Stimulated activated CD4-positive, alpha-beta T cell treated with anti-CD3 and anti-CD28 coated beads, Interleukin-1b, Interleukin-23, amount 100 ng/mL, for 48 hours (primary cell): ENCODE data around the gene MYOCD.

Source experiments
- DNase-seq: peaks from one replicate; pipeline ENCODE4 v3.0.0-alpha.2; 2020

MYOCD gene

DNA sequence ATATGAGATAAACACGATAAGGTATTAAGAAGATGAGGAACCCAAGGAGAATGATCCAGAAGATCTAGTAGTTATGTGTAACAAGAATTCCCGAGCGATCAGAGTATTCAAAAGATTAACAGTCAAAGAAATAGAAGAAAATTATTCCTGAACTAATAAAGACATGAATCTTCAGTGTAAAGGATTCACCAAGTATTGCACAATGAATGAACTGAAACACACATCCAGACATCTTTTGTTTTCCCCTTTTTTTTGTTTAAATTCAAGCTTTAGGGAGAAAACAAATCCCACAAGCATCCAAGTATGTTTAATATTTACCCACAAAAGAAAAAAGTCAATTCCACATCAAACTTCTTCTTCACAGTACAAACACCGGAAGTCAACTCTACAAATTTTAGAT lies 23.7 kb upstream of the MYOCD start:
- DNase-seq = no peak

GRCh38 chr17:12643822-12644221 lies 21.9 kb upstream of the MYOCD start:
- no peak for DNase-seq

DNA sequence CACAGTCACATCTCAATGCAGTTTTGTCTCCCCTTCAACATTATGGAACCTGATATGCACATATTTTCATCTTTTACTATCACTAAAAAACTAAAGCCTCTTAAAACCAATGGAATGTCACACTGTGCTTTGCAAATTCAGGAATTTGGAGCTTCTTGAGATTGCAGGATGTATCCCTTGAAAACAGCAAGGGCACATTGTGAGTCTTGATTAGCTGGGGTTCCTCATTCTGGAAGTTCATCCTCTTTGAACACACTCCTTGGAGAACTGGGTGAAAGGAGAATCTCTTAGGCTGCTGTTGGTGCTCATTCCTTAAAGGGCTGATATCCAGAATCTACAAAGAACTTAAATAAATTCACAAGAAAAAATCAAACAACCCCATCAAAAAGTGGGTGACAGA lies 21.1 kb upstream of the MYOCD start:
- DNase-seq = no peak

- DNase-seq = no peak
Measured at GRCh38 chr17:12646761-12647422, 18.8 kb upstream of the MYOCD start.

DNA sequence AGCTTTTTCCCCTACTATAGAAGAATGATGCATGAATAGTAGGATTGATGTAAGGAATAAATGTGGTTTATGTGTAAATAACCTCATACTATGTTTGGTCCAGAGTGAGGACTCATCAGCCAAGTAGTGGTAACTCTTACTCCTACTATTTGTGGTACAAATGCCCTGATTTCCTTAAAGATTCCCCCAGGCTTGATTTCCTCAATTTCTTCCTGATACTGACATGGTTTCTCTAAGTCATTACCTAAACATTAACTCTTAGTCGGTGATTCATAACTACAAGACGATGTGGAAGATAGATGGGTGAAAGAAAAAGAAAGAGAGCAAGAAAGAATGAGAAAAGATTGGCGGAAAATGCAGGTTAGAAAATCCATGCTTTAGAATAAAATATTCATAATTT lies 17.2 kb upstream of the MYOCD start:
- DNase-seq = no peak

GRCh38 chr17:12655936-12656335 lies 9.8 kb upstream of the MYOCD start:
- no peak for DNase-seq

- no peak for DNase-seq
Measured at GRCh38 chr17:12656354-12656753, 9.3 kb upstream of the MYOCD start.

DNA sequence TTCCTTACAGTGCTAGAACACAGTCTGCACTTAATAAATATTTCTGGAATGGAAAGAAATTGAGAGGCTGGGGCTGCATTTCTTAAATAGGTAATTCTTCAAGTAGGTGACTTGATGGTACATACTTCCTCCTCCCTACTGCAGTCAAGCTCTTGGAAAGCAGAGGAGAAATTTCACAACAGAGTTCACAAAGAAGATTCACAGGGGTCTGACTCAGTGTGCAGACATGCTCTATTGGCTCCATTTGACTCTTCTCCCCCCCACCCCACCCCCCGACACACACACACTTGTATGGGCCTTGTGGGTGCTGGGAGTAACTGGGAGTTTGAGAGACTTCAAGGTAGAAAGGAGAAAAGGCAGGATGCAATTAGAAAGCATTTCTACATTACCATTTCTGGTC lies 6.2 kb upstream of the MYOCD start:
- no peak for DNase-seq

DNA sequence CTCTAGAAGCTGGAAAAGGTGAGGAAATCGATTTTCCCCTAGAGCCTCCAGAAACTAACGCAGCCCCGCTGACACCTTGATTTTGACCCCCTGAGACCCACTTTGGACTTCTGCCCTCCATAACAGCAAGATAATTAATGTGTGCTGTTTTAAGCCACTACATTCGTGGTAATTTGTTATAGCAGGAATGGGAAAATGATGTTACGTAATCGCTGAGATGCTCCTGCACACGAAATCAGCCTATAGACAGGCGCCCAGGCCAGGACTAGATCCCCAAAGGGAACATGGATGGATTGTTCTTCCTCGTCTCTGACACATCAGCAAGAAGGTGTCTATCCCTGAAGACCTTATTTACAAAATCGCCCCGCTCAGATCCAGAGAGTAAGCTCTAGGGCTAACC lies 1.4 kb upstream of the MYOCD start:
- no peak for DNase-seq

GRCh38 chr17:12664894-12665262 lies 812 bp upstream of the MYOCD start:
- DNase-seq = no peak

DNA sequence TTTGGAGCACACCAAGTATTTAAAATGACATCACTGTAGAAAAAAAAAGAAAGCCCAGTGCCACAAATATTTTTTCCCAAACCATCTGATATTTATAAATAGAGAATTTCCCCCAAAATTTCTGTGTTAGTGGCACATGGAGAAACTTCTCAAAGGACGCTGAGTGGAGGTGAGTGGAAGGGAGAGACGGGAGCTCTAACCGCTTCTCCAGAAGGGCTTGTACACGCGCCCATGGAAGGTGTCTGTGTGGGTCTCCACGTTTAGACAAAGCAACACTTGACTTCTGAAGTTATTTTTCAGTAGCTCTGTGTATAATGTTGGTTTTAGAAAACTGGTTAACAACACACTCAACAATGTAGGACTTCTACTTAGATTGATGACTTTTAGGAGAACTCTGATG lies 1.0 kb downstream of the MYOCD start:
- DNase-seq = no peak

DNA sequence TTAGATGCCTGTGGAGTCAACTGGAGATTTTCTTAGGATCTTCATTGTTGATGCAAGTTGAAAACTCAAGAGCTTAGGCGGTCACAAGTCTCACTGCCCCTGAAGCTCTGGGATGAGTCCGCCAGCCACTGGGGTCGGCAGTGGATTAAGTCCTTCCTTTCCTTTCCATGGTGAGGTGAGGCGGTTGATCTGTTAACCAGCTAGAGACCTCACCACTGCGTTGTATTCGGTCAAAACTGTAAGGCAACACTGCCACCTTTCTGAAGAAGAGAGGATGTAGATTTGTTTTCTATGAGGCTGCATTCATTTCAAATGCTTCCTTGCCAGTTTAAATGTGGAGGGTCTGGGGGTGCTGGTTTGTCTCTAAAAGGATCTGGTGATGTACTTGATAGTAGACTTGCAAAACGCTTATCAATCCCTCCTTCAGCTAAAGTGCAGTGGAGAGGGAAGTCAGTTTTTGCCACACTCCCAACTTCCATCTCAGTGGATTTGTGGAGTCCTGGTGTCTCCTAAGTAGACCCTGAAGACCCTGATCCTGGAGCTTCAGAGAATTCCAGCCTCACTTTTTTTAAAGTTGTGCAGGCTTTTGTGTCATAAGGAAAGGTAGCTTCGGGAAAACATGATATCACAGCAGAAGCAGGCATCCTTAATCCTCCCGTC lies 1.7 kb downstream of the MYOCD start:
- no peak for DNase-seq

GRCh38 chr17:12671906-12672305 lies 6.2 kb downstream of the MYOCD start:
- DNase-seq = no peak

DNA sequence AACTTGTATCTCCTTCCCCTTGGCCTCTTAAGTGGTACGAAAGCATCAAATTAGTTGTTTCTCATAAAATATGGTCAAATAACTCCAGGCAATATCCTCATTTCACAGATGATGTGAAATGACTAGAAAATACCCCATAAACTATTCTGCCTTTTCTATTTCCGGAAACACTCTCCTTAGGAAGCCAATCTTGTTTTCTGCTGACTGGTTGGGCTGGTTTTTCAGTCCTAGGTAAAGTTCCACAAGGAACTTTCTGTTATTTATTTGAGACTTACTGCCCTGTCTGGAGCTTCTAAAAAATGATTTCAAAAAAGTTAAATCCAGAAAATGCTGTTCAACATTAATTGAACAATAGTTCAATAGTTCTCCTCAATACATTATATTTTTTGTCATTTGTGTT lies 7.3 kb downstream of the MYOCD start:
- no peak for DNase-seq

- DNase-seq = no peak
Measured at GRCh38 chr17:12673788-12674187, 8.1 kb downstream of the MYOCD start.

- DNase-seq = no peak
Measured at GRCh38 chr17:12680407-12680897, 14.8 kb downstream of the MYOCD start.

GRCh38 chr17:12680993-12681392 lies 15.3 kb downstream of the MYOCD start:
- no peak for DNase-seq

DNA sequence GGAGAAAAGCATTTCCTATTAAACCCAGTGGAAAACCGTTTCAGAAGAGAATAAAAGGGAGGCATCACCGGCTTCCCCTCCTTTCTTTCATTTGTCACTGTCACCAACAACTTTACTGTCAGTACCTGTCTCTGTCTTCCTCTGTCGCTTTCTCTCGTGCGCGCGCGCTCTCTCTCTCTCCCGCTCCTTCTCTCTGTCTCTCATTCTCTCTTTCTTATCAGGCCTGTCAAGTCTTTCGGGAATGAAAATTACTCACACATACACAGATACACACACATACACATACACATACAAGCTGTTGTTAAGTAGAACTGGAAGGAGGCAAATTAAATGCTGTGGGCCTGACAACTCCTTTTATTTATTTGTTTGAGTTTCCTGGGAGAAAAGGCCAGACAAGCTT lies 17.6 kb downstream of the MYOCD start:
- no peak for DNase-seq

GRCh38 chr17:12686486-12686885 lies 20.8 kb downstream of the MYOCD start:
- DNase-seq = no peak

- no peak for DNase-seq
Measured at GRCh38 chr17:12688382-12688781, 22.7 kb downstream of the MYOCD start.

DNA sequence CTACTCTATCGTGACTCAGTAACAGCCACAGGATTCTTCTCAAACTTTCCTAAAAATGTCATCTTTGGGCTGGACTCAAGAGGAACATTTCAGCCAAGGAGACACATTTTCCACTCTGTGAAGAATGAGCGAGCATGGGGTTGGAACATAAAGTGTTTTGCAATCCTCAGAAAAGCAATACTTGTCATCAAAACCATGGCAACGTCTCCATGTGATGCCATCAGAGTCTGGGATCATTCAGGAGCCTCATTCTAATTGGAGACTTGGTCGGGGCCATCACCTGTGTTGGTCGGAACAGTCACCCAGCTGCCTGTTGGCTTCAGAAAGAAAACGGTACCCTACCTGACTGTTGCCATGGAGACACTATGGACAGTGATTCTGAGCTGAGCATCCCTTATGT lies 25.5 kb downstream of the MYOCD start:
- no peak for DNase-seq

GRCh38 chr17:12693640-12694039 lies 27.9 kb downstream of the MYOCD start:
- no peak for DNase-seq

GRCh38 chr17:12706070-12706469 lies 40.4 kb downstream of the MYOCD start:
- no peak for DNase-seq

DNA sequence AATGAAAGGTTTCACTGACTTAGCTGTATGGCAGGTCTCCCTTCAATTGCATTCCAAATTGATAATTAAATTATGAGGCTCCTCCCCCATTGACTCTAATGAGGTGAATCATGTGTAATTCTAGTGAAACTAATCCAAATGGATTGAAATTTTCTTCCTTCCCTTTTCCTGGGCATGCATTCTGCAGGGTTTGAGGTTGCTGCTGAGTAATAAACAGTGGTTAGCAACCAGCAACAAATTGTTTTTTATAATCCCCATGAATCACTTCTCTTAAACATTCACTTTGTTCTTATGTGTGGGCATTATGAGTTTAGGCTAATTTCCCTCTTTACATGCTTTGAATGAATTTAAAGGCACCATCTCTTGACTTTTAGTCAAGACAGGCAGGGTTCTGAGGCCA lies 43.4 kb downstream of the MYOCD start:
- no peak for DNase-seq

DNA sequence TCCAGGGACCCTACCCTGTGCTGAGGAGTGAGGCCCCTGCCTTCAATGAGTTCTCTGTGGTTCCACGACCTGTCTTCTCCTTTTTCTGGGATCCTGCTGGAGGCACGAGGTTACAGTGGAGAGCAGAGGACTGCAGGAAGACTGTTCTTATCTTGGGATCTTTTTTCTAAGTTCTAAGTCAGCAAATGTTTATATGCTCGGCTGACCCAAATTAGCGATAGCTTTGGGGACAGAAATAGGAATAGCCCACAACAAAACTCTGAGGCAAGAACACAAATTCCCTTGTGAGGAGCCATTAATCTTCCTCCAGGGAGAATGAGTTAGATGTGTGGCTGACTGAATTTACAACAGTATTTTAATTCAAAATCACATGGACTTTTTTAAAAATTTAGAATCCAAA lies 46.7 kb downstream of the MYOCD start:
- DNase-seq = no peak
